HepG2 (cell line): ENCODE measurements around the gene BIVM.

Experiments used
- ADNP ChIP-seq: sonication (generic); formaldehyde crosslinking; IDR thresholded peaks from 2 replicates; pipeline ENCODE4 v1.4.0; 2020; ENCODE audit warnings: missing genetic modification reagents
- ZNF451 ChIP-seq: sonication (generic); formaldehyde crosslinking; IDR thresholded peaks from 2 replicates; pipeline ENCODE4 v1.5.0; 2020; ENCODE audit warnings: mild to moderate bottlenecking, missing genetic modification reagents
- TF ChIP-seq, protein P1 (sequence below): sonication (generic); formaldehyde crosslinking; IDR thresholded peaks from one replicate; pipeline ENCODE4 v1.5.1; 2020; ENCODE audit warnings: mild to moderate bottlenecking, missing genetic modification reagents; ENCODE audit errors: not compliant biosample characterization

GRCh38 chr13:102869948-102870676 lies 71.2 kb downstream of the BIVM start:
- TF ChIP-seq ZNF451 (CRISPR knock-in tag) = no peak
- TF ChIP-seq ADNP (CRISPR knock-in tag) = no peak
- TF ChIP-seq, protein P1, sequence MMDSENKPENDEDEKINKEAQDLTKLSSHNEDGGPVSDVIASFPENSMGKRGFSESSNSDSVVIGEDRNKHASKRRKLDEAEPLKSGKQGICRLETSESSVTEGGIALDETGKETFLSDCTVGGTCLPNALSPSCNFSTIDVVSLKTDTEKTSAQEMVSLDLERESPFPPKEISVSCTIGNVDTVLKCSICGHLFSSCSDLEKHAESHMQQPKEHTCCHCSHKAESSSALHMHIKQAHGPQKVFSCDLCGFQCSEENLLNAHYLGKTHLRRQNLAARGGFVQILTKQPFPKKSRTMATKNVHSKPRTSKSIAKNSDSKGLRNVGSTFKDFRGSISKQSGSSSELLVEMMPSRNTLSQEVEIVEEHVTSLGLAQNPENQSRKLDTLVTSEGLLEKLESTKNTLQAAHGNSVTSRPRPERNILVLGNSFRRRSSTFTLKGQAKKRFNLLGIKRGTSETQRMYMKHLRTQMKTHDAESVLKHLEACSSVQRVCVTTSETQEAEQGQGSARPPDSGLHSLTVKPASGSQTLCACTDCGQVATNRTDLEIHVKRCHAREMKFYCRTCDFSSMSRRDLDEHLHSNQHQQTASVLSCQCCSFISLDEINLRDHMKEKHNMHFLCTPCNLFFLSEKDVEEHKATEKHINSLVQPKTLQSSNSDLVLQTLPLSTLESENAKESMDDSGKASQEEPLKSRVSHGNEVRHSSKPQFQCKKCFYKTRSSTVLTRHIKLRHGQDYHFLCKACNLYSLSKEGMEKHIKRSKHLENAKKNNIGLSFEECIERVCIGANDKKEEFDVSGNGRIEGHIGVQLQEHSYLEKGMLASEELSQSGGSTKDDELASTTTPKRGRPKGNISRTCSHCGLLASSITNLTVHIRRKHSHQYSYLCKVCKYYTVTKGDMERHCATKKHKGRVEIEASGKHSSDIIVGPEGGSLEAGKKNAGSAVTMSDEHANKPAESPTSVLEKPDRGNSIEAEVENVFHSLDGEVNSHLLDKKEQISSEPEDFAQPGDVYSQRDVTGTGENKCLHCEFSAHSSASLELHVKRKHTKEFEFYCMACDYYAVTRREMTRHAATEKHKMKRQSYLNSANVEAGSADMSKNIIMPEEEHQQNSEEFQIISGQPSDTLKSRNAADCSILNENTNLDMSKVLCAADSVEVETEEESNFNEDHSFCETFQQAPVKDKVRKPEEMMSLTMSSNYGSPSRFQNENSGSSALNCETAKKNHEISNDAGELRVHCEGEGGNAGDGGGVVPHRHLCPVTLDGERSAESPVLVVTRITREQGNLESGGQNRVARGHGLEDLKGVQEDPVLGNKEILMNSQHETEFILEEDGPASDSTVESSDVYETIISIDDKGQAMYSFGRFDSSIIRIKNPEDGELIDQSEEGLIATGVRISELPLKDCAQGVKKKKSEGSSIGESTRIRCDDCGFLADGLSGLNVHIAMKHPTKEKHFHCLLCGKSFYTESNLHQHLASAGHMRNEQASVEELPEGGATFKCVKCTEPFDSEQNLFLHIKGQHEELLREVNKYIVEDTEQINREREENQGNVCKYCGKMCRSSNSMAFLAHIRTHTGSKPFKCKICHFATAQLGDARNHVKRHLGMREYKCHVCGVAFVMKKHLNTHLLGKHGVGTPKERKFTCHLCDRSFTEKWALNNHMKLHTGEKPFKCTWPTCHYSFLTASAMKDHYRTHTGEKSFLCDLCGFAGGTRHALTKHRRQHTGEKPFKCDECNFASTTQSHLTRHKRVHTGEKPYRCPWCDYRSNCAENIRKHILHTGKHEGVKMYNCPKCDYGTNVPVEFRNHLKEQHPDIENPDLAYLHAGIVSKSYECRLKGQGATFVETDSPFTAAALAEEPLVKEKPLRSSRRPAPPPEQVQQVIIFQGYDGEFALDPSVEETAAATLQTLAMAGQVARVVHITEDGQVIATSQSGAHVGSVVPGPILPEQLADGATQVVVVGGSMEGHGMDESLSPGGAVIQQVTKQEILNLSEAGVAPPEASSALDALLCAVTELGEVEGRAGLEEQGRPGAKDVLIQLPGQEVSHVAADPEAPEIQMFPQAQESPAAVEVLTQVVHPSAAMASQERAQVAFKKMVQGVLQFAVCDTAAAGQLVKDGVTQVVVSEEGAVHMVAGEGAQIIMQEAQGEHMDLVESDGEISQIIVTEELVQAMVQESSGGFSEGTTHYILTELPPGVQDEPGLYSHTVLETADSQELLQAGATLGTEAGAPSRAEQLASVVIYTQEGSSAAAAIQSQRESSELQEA (CRISPR knock-in tag) = no peak
